NCI-H2107 treated with DMSO at 0.1 percent for 48 hours (cell line): Measurements from ENCODE around the gene CELSR1.
"Not testable (repeated sequence)": the region's sequence is repeated elsewhere in the genome, so short reads cannot be mapped to it uniquely, and the experiment has no call there.

ENCODE experiments used
- DNase-seq: peaks from one replicate; lab custom pipeline; 2025; ENCODE audit not compliant: unreplicated experiment; lab: John Stamatoyannopoulos, UW

CELSR1 gene

GRCh38 chr22:46331496-46331895, 205.9 kb downstream of the CELSR1 start:
- DNase-seq = no peak

DNA sequence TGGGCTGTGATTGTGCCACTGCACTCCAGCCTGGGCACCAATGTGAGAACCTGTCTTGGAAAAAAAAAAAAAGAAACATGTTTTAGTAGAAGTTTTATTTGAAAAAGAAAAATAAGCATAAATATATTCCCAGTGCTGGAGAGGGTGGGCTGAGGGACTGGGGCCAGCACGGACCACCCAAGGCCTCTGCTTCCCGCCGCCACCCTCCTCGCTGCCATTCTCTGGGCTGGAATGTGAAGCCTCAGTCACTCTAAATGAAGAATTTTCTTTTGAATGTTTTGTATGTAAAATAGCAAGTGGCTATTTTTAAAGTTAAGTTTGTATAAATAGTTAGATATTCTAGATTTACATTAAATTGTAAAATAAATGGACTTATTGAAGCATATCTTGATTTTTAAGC, 207.0 kb downstream of the CELSR1 start:
- DNase-seq = no peak

DNA sequence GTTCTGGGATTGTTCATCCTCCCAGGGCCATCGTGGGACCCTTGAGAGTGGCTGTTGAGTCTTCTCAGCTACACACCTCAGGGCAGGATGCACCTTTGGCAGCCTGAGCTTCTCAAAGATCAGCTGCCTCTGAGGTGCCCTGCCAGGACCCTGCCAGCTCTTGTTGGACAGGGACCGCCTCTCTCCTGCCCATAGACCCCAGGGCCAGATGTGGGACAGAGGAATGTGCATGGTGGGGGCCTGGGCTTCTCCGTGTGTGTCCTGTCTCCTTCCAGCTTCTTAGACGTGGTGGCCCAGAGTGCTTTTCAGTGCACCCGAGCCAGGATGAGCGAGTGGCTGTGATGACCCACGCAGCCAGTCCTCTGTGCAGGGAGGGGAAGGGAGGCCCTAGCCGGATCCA, 207.8 kb downstream of the CELSR1 start:
- no peak for DNase-seq

DNA sequence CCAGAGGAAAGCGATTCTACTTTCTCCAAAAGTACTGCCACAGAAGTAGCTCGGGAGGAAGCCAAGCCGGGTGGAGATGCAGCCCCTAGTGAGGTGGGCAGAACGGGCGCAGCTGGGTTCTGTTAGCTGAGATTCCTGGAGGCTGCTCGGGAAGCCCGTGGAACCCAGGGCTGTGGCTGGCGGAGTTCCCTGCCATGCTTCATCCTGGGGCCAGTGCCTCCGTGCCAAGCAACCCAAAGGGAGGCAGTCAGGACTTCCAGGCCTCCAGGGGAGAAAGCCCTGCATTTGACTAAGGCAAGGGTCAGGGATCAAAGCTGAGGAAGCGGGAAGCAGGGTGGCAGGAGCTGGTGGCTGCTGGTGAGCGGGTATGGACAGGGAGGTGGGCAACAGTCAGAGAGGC, 208.6 kb downstream of the CELSR1 start:
- DNase-seq = no peak

DNA sequence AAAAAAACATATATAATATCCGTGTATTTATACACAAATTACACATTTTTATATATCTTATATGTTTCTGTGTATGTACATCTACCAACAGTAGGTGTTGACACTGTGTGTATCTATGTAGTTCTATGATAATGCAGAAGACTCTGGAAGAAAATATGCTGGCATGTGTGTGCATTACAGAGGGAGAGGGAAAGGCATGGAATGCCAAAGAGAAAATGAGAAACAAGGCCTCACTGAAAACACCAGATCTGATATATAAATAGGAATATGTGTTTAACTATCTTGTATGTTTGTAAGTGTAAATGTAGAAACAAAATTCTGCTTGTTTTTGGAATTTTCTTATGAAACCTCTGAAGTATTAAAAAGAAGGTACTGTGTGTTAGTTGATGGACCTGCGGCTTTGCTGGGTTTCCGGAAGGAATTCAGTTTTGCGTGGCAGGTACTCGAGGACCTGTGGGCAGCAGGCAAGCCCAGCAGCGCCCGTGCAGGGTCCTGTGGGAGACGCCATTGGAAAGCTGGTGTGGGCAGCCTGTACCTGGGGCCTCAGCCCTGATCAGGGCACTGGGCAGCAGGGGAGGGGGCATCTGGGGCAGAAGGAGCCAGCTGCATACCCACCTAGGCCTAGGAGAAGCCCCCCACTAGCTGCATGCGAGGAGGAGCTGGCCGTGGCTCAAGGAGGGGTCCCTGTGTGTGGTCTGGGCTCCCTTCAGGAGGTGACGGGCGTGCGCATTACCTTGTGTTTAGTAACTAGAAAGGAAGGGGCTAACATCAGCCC, 209.5 kb downstream of the CELSR1 start:
- DNase-seq = no peak

DNA sequence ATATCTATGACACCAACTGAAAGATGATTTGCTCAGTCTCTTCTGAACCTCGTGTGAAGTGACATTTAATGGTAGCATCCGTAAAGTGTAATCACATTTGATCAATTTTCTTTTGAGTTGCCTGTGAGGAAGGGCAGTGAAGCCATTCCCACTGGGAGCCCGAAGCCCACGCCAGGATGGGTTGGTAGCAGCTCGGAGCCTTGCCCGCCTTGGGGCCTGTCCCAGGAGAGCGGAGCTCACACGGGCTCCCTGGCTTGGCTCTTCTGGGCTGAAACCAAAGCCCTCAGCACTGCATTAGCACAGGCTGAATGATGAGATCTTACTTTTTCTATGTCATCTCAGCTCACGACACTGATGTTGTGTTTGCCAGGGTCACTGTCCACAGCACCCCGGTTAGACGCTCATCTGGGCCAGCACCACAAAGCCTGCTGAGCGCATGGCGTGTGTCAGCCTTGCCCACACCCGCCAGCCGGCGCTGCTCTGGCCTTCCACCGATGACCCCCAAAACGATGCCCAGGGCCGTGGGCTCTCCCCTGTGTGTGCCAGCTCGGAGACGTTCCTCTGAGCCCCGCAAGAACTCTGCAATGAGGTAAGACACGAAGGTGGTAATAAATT, 211.2 kb downstream of the CELSR1 start:
- no peak for DNase-seq

- DNase-seq = no peak
Observed at GRCh38 chr22:46323162-46323561, 214.3 kb downstream of the CELSR1 start.

DNA sequence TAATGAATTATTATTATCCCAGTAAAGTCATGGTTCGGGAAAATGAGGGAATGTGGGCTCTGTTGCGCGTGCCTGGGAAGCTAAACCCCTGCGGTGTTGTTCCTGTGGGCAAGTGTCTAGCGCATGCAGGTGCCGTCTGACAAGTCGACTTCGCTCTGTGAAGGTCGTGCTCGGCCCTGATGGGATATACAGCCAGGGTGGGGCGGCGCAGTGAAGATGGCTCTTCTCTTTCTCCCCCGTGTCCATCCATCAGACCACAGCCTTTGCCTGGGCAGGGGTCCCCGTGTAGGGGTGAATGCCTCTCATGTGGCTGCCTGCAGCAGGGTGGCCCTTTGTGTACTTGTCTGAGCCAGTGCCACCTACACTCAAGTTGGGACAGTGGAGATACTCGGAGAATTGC, 214.7 kb downstream of the CELSR1 start:
- no peak for DNase-seq

GRCh38 chr22:46320716-46321386, 216.6 kb downstream of the CELSR1 start:
- no peak for DNase-seq

DNA sequence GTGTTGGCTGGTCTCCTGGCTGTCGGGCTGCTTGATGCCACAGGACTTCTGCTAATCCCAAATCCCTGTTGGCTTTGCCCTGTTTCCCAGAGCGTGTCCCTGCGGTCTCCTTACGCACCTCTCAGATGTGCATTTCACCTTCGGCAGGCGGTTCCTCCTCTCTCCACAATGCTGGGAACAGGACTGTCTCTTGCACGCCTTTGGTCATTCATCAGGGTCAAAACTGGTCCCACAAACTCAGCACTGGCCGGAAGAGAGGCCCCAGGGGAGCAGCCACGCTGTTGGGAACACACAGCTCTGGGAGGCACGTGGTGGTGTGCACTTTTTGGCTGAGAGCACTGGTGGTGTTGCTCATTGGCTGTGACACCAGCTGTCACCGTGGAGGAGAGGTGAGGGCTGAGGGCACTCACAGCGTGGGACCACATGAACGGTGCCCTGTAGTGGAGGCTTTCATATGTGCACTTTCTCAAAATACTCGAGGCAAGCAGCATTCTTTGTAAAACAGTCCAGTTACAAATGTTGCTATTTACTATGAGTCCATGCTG, 217.2 kb downstream of the CELSR1 start:
- no peak for DNase-seq

DNA sequence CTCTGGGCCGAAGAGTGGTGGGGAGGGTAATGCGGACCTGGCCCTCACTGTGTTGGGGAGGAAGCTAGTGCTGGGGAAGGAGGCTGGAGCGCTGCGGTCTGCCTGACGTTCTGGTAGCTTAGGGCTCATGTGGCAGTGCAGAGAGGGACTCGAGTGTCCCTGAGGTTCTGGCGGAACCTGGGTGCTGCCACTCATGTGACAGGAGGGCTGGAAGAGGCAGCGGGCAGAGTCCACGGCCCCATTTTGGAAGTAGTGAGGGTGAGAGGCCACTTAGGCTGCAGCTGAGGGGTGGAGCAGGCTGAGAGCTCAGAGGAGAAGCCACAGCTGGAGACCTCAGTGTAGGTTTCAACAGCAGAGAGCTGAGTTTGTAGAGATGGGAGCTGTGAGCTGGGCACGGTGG, 218.1 kb downstream of the CELSR1 start:
- no peak for DNase-seq

- DNase-seq = no peak
Observed at GRCh38 chr22:46318576-46318975, 218.8 kb downstream of the CELSR1 start.

- DNase-seq = no peak
Observed at GRCh38 chr22:46317646-46318045, 219.8 kb downstream of the CELSR1 start.

- DNase-seq = no peak
Observed at GRCh38 chr22:46315976-46316375, 221.4 kb downstream of the CELSR1 start.

- DNase-seq = not testable (repeated sequence)
Observed at GRCh38 chr22:46312848-46313247, 224.6 kb downstream of the CELSR1 start.

- DNase-seq = no peak
Observed at GRCh38 chr22:46312056-46312455, 225.4 kb downstream of the CELSR1 start.
